ENCODE results near the gene TAF11L5. TPM values are rescaled to one million over a fixed set of nuclear protein-coding genes. Genes with fewer than 3 reads are reported as not detected.
A peak's percentile ranks its signal among the peaks of the same experiment; 100 is the strongest.
"Not testable (repeated sequence)": the region's sequence is repeated elsewhere in the genome, so short reads cannot be mapped to it uniquely, and the experiment has no call there.

Gene TAF11L5
- total RNA-seq, 4 donors from 2014 or later = not detected

- in situ Hi-C loops (cut with MboI; ENCODE audit: low sequenced_read_pairs in 4 of 4); ATAC-seq; H3K27ac ChIP-seq; H3K27me3 ChIP-seq; H3K9me3 ChIP-seq; DNase-seq; H3K36me3 ChIP-seq; H3K4me1 ChIP-seq; H3K4me3 ChIP-seq; intact Hi-C loops (cut with DNase I; ENCODE audit: low total_unique reads): not testable (repeated sequence)
Observed at GRCh38 chr5:17519508-17519907, 5.5 kb upstream of the TAF11L5 start.

GRCh38 chr5:17521501-17521900 lies 3.5 kb upstream of the TAF11L5 start, which contains the start of gene TAF11L4:
TAF11L4 (plus strand) TSS chr5:17521801.
- H3K27ac ChIP-seq; in situ Hi-C loops (cut with MboI; ENCODE audit: low sequenced_read_pairs in 4 of 4); DNase-seq; H3K4me3 ChIP-seq; H3K27me3 ChIP-seq; H3K9me3 ChIP-seq; intact Hi-C loops (cut with DNase I; ENCODE audit: low total_unique reads); H3K36me3 ChIP-seq; H3K4me1 ChIP-seq; ATAC-seq: not testable (repeated sequence)

GRCh38 chr5:17526504-17526903 lies 1.5 kb downstream of the TAF11L5 start:
- H3K27ac ChIP-seq; H3K36me3 ChIP-seq; H3K27me3 ChIP-seq; H3K4me1 ChIP-seq; H3K4me3 ChIP-seq; intact Hi-C loops (cut with DNase I; ENCODE audit: low total_unique reads); H3K9me3 ChIP-seq; in situ Hi-C loops (cut with MboI; ENCODE audit: low sequenced_read_pairs in 4 of 4); ATAC-seq: not testable (repeated sequence)
- peak in 1 of 2 donors; percentile 24 for DNase-seq

- ATAC-seq = not testable (repeated sequence)
Observed at GRCh38 chr5:17528369-17528768, 3.3 kb downstream of the TAF11L5 start, which contains the start of gene TAF11L6. TAF11L6 (plus strand) TSS chr5:17528669.

More at GRCh38 chr5:17528369-17528768, 3.3 kb downstream of the TAF11L5 start, which contains the start of gene TAF11L6:
- H3K9me3 ChIP-seq; H3K27ac ChIP-seq; H3K36me3 ChIP-seq; H3K4me3 ChIP-seq; in situ Hi-C loops (cut with MboI; ENCODE audit: low sequenced_read_pairs in 4 of 4); H3K27me3 ChIP-seq; H3K4me1 ChIP-seq; DNase-seq; intact Hi-C loops (cut with DNase I; ENCODE audit: low total_unique reads): not testable (repeated sequence)

Other genes with a start within 250 kb of the TAF11L5 start
- not detected for gene TAF11L2, start 27.0 kb upstream of the TAF11L5 start, total RNA-seq
- gene TAF11L3, start 6.9 kb upstream of the TAF11L5 start, total RNA-seq = not detected
- gene TAF11L4, start 3.4 kb upstream of the TAF11L5 start, total RNA-seq = not detected
- not detected for gene TAF11L6, start 3.4 kb downstream of the TAF11L5 start, total RNA-seq
- not detected for gene TAF11L7, start 60.5 kb downstream of the TAF11L5 start, total RNA-seq
- not detected for gene TAF11L8, start 65.7 kb downstream of the TAF11L5 start, total RNA-seq
- gene TAF11L9, start 69.2 kb downstream of the TAF11L5 start, total RNA-seq = not detected
- gene TAF11L10, start 72.6 kb downstream of the TAF11L5 start, total RNA-seq = not detected
- not detected for gene TAF11L11, start 78.9 kb downstream of the TAF11L5 start, total RNA-seq
- gene TAF11L12, start 85.2 kb downstream of the TAF11L5 start, total RNA-seq = not detected
- gene TAF11L13, start 106.9 kb downstream of the TAF11L5 start, total RNA-seq = not detected
- not detected for gene TAF11L14, start 109.2 kb downstream of the TAF11L5 start, total RNA-seq

All from gastrocnemius medialis (tissue), 4 donors.